Measurements from ENCODE around the gene BPIFB3.

BPIFB3 gene

GRCh38 chr20:33012327-33013189, 41.1 kb upstream of the BPIFB3 start:
- in situ Hi-C loops (cut with MboI; ENCODE audit: low pct_unique_long_range_greater_than_20kb, low sequenced_read_pairs, unreplicated experiment): loop anchor here (10.0 kb wide), 1 partner anchor 58 kb away; no protein-coding TSS in a partner anchor
- TF ChIP-seq CTCF (IDR thresholded peaks at IDR 0.05; ENCODE audit: extremely low read depth, insufficient read depth, missing control alignments): no peak
- DNase-seq (ENCODE audit: low spot score): no peak

DNA sequence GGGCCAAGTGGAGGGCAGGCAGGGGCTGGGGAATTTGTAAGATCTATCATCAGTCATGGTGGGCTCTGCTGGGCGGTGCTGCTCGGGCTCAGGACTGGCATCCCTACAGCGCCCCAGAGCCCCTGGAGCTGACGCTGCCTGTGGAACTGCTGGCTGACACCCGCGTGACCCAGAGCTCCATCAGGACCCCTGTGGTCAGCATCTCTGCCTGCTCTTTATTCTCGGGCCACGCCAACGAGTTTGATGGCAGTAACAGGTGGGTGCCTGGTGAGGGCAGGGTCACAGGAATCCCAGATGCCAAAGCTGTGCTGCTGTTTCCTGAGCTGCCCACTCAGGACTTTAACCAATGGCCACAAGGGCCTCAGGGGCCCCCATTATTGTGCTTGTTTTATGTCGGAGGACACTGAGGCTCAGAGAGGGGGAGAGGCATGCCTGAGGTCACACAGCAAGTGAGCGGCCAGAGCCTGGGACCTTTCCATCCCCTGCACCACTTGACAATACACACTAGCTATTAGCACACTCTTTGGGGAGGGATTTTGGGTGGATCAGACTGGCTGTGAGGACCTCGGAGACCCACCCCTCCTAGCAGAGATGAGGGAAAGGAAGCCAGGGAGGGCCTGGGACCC, 39.9 kb upstream of the BPIFB3 start:
- no peak for DNase-seq (ENCODE audit: low spot score)
- no peak for TF ChIP-seq CTCF (IDR thresholded peaks at IDR 0.05; ENCODE audit: extremely low read depth, insufficient read depth, missing control alignments)
- in situ Hi-C loops (cut with MboI; ENCODE audit: low pct_unique_long_range_greater_than_20kb, low sequenced_read_pairs, unreplicated experiment): loop anchor here (10.0 kb wide), 1 partner anchor 59 kb away; no protein-coding TSS in a partner anchor

GRCh38 chr20:33014336-33015113, 39.2 kb upstream of the BPIFB3 start:
- DNase-seq (ENCODE audit: low spot score): no peak
- no peak for TF ChIP-seq CTCF (IDR thresholded peaks at IDR 0.05; ENCODE audit: extremely low read depth, insufficient read depth, missing control alignments)
- in situ Hi-C loops (cut with MboI; ENCODE audit: low pct_unique_long_range_greater_than_20kb, low sequenced_read_pairs, unreplicated experiment): loop anchor here (10.0 kb wide), 1 partner anchor 60 kb away; no protein-coding TSS in a partner anchor

DNA sequence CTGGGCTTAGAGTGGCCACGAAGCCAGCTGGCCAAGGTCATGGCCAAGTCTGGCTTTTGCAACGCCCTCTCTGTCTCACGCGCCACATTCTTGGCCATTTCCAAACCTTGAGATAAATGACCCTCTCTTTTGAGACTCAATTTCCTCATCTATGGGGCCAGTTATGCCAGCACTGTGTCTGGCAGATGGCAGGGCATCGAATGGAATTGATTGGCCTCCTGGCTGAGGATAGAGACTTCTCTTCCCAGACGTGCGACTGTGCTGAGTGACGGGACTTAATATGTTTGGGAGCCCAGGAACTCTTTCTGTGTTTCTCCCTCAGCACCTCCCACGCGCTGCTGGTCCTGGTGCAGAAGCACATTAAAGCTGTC, 38.6 kb upstream of the BPIFB3 start:
- in situ Hi-C loops (cut with MboI; ENCODE audit: low pct_unique_long_range_greater_than_20kb, low sequenced_read_pairs, unreplicated experiment): loop anchor here (10.0 kb wide), 1 partner anchor 60 kb away; no protein-coding TSS in a partner anchor
- no peak for TF ChIP-seq CTCF (IDR thresholded peaks at IDR 0.05; ENCODE audit: extremely low read depth, insufficient read depth, missing control alignments)
- DNase-seq (ENCODE audit: low spot score): no peak

DNA sequence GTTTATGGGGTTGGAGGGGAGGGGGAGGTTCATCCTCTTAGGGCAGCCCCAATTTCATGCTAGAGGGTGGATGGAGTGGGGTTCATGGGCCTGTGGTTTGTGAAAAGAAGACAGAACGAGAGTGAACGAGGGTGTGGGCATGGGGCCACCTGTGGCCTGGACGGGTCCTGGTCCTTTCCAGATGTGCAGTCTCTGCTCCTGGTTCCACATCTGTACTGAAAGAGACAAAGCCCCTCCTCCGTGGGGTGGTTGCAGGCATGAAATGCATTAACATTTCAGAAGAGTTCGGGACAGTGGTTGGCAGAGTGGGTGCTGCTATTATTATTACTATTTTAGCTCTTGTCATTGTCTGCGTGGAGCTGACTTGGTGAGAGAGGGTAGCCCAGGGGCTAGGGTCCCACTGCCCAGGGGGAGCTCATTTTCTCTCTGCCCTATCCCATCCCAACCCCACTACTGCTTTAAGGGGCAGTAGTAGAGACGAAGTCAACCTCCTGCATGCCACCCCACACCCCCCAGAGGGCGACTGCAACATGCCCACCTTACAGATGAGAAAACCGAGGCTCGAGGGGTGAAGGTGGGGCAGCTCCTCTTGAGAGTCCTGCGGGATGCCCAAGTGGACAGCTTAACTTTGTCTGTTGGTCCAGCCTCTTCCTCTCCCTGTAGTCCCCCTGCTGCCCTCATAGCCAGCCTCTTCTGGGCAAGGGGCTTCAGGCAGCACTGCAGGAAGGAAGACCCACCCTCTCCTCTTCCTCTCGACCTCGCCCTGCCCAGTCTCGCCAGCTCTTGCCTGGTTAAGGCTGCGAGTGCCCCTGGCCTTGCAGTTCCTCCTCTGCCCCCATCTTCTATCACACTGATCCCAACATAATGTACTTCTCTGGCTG, 37.8 kb upstream of the BPIFB3 start:
- DNase-seq (ENCODE audit: low spot score): no peak
- TF ChIP-seq CTCF (IDR thresholded peaks at IDR 0.05; ENCODE audit: extremely low read depth, insufficient read depth, missing control alignments): no peak
- in situ Hi-C loops (cut with MboI; ENCODE audit: low pct_unique_long_range_greater_than_20kb, low sequenced_read_pairs, unreplicated experiment): loop anchor here (10.0 kb wide), 1 partner anchor 61 kb away; no protein-coding TSS in a partner anchor

Measured in GM13977 (cell line).